Measurements from ENCODE around the gene DENND2D. TPM values are rescaled to one million over a fixed set of nuclear protein-coding genes. Genes with fewer than 3 reads are reported as not detected.
"Not testable (repeated sequence)": the region's sequence is repeated elsewhere in the genome, so short reads cannot be mapped to it uniquely, and the experiment has no call there.

The DENND2D gene
- total and polyA plus RNA-seq, 9 donors: 0.94 to 3.2 (median 1.3) TPM

DNA sequence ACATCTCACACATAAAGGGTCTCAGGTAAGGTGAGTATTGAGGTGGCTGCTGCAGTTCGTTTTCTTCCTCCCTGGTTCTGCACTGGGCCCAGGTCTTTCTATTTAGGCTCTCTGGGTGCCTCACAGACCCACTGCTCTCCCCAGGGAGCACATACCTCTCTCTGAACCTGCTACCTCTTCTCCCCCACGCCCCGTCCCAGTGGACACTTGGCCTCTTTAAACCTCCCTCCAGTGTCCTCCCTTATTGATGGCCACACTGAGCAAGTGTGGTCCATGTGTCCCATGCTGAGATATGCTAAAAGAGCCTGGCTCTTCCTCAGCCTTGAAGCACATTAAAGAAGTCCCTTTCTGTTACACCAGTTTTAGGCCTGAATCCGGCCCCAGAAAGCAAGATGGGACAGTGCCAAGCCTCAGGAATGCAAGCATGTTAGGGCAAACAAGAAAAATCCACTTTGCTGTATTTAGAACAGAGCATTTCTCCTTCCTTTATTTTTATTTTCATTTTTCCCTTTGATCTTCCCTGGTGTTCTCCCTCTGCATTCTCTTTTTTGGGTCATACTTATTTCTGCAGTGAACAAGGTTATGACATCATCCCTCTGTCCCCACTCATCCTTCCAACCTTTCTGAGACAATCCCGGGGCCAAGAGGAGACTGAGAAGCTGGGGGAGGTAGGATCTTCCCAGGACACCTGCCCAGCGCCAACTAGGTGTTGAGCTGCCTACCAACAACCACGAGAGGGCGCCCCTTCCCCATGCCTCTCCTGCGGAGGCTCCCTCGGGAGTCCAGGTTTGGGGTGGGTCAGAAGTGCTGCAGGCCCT lies 22.1 kb upstream of the DENND2D start:
- Histone ChIP-seq H3K36me3 (ENCODE audit: control insufficient read depth, insufficient read depth, low read length) (no peaks in the 10 kb centered on the region), H3K9me3 (replicated peaks; ENCODE audit: control insufficient read depth, low read depth, low read length) (no peaks in the 10 kb centered on the region), H3K4me3 (ENCODE audit: low read length) (no peak overlapping the region), H3K27me3 (ENCODE audit: control insufficient read depth, insufficient read depth, low read length) (no peaks in the 10 kb centered on the region), H3K4me1 (ENCODE audit: control insufficient read depth, insufficient read depth, low read length) (no peaks in the 10 kb centered on the region), H3K27ac (ENCODE audit: low read length) (no peak overlapping the region)
- 30% methylated on average over 7 of the region's 10 CpGs for WGBS (ENCODE audit: insufficient coverage)
- DNase-seq: peak; percentile 38

- H3K4me1 ChIP-seq (ENCODE audit: control insufficient read depth, insufficient read depth, low read length): no peaks in the 10 kb centered on the region
These were observed 21.3 kb upstream of the DENND2D start for GRCh38 chr1:111221633-111222291.

GRCh38 chr1:111221276-111221632 lies 20.8 kb upstream of the DENND2D start:
- Histone ChIP-seq H3K4me3 (ENCODE audit: low read length) (no peak overlapping the region), H3K27me3 (ENCODE audit: control insufficient read depth, insufficient read depth, low read length) (no peaks in the 10 kb centered on the region), H3K27ac (ENCODE audit: low read length) (no peak overlapping the region), H3K4me1 (ENCODE audit: control insufficient read depth, insufficient read depth, low read length) (no peaks in the 10 kb centered on the region), H3K36me3 (ENCODE audit: control insufficient read depth, insufficient read depth, low read length) (no peaks in the 10 kb centered on the region), H3K9me3 (replicated peaks; ENCODE audit: control insufficient read depth, low read depth, low read length) (no peaks in the 10 kb centered on the region)
- no CpG with 5 or more reads among the region's 2 CpGs for WGBS (ENCODE audit: insufficient coverage)
- DNase-seq: no peak

More at GRCh38 chr1:111221633-111222291, 21.3 kb upstream of the DENND2D start:
- WGBS (ENCODE audit: insufficient coverage): 14% methylated on average over 1 of the region's 5 CpGs
- DNase-seq: peak; percentile 50
- Histone ChIP-seq H3K36me3 (ENCODE audit: control insufficient read depth, insufficient read depth, low read length) (no peaks in the 10 kb centered on the region), H3K9me3 (replicated peaks; ENCODE audit: control insufficient read depth, low read depth, low read length) (no peaks in the 10 kb centered on the region), H3K4me3 (ENCODE audit: low read length) (no peak overlapping the region), H3K27ac (ENCODE audit: low read length) (no peak overlapping the region), H3K27me3 (ENCODE audit: control insufficient read depth, insufficient read depth, low read length) (no peaks in the 10 kb centered on the region)

DNA sequence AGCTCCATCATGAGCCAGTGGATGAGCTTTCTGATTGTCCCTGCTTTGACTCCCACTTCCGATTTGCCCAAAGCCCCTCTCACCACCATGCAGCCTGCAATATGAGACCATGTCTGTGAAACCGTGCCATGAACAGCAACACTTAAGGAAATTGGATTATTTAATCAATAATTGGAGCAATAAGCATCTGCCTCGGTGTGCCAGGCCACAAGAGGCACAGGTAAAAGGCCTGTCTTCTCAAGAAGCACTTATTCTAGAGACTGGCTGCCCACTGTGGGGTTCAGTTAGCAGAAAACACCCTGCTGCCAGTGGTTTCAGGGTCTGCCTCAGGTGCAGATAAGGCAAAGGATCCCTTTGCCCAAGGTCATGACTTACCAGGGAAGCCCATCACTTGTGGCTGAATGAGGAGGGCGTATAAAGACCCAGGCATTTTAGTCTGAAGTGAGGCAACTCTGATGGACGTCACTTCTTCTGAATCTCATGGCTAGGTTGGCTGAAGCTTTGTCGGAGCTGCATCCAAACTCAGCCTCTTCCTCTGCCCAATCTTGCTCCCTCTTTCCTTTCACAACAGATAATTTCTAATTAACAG lies 19.9 kb upstream of the DENND2D start:
- H3K36me3 ChIP-seq (ENCODE audit: control insufficient read depth, insufficient read depth, low read length): no peaks in the 10 kb centered on the region
- DNase-seq: no peak
- H3K4me3 ChIP-seq (ENCODE audit: low read length): no peak overlapping the region
- WGBS (ENCODE audit: insufficient coverage): 91% methylated on average over 4 of the region's 6 CpGs
- no peak overlapping the region for H3K27ac ChIP-seq (ENCODE audit: low read length)
- no peaks in the 10 kb centered on the region for H3K27me3 ChIP-seq (ENCODE audit: control insufficient read depth, insufficient read depth, low read length)
- H3K4me1 ChIP-seq (ENCODE audit: control insufficient read depth, insufficient read depth, low read length): no peaks in the 10 kb centered on the region
- H3K9me3 ChIP-seq (replicated peaks; ENCODE audit: control insufficient read depth, low read depth, low read length): no peaks in the 10 kb centered on the region

DNA sequence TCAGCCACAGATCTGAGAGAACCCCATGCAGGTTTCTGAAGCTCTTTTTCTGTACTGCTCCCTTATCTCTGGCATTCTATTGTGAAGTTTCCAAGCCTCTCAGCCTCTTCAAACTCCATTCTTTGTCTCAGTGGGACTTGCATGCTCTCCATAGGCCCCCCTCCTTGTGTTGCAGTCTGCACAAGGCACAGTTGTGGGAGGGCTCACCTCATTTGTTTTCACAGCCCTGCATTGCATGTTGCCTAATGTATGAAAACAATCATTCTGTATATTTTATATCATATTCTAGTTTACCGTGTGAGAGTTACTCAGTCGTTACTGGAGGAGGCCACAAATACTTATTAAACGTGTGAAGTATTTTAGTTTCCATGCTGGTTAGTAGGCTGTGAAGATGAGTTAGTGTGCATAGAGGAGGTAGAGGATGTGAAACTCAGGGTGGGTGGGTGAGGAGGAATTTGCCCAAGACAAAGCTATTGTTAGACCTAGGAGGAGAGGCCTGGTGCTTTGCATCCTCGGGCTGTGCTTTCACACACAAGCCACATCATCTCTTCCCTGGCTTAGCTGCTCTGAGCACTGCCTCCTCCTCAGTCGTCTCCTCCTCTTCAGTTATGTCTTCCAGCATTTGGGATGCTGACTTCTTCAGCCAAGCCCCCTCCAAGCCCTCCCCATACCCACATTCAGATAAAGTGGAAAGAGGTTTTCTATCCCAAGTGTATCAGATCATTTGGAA lies 19.3 kb upstream of the DENND2D start:
- Histone ChIP-seq H3K4me3 (ENCODE audit: low read length) (no peak overlapping the region), H3K9me3 (replicated peaks; ENCODE audit: control insufficient read depth, low read depth, low read length) (no peaks in the 10 kb centered on the region), H3K27me3 (ENCODE audit: control insufficient read depth, insufficient read depth, low read length) (no peaks in the 10 kb centered on the region), H3K27ac (ENCODE audit: low read length) (no peak overlapping the region), H3K36me3 (ENCODE audit: control insufficient read depth, insufficient read depth, low read length) (no peaks in the 10 kb centered on the region), H3K4me1 (ENCODE audit: control insufficient read depth, insufficient read depth, low read length) (no peaks in the 10 kb centered on the region)
- peak; percentile 32 for DNase-seq
- WGBS (ENCODE audit: insufficient coverage): 80% methylated on average over 2 of the region's 5 CpGs

GRCh38 chr1:111218701-111219556 lies 18.5 kb upstream of the DENND2D start:
- Histone ChIP-seq H3K4me1 (ENCODE audit: control insufficient read depth, insufficient read depth, low read length) (no peaks in the 10 kb centered on the region), H3K4me3 (ENCODE audit: low read length) (no peak overlapping the region), H3K9me3 (replicated peaks; ENCODE audit: control insufficient read depth, low read depth, low read length) (no peaks in the 10 kb centered on the region), H3K27me3 (ENCODE audit: control insufficient read depth, insufficient read depth, low read length) (no peaks in the 10 kb centered on the region), H3K36me3 (ENCODE audit: control insufficient read depth, insufficient read depth, low read length) (no peaks in the 10 kb centered on the region), H3K27ac (ENCODE audit: low read length) (no peak overlapping the region)
- WGBS (ENCODE audit: insufficient coverage): 100% methylated on average over 1 of the region's 8 CpGs
- DNase-seq: no peak

DNA sequence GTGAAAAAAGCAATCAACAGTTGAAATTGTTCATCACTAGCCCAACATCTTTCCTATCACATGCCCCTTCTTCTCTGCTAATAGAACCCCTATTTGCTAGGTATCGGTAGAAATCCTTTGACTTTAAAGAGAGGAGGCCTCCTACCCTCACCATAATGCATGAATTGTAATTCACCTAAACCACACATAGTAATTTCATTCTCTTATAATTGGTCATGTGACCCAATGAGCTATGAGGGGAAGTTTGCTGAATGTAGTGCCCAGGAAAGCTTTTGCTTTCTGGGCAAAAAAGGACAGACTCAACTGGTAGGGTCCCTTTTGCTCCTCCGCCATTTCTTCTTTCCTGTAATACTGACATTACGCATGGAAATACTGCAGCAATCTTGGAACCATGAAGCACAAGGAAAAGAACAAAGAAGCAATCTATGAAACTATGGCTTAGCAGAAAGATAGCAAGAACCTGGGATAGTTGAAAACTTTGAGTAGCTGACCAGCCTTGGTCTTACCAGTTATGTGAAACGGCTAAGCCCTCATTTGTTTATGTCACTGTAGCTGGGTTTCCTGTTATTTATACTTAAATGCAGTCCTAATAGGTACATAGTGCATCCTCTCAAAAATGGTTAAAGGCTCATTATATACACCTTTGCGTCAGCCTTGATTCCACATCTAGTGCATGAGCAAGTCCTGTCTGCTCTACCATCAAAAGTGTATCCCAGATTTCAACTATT lies 16.9 kb upstream of the DENND2D start:
- no peak for DNase-seq

DNA sequence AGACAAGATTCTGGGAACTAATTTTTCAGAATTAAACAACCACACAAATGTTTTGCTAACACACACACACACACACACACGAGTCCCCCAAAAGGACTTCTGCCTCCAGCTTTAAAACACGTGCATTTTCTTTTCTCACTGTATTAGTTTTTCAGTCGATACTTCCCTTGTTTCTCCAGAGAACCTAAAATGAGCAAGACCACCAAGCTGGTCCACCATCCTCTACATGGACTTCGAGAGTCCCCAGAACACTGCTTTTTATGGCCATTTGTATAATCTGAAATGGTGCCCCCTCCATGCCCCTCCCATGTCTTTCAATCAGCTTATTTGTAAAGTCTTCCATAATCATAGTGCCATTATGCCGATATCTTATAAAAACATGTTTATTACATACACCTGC lies 16.3 kb upstream of the DENND2D start:
- no peaks in the 10 kb centered on the region for H3K27me3 ChIP-seq (ENCODE audit: control insufficient read depth, insufficient read depth, low read length)
- H3K4me3 ChIP-seq (ENCODE audit: low read length): no peak overlapping the region
- H3K36me3 ChIP-seq (ENCODE audit: control insufficient read depth, insufficient read depth, low read length): no peaks in the 10 kb centered on the region
- H3K4me1 ChIP-seq (ENCODE audit: control insufficient read depth, insufficient read depth, low read length): no peaks in the 10 kb centered on the region
- H3K9me3 ChIP-seq (replicated peaks; ENCODE audit: control insufficient read depth, low read depth, low read length): no peaks in the 10 kb centered on the region
- no peak for DNase-seq
- no peak overlapping the region for H3K27ac ChIP-seq (ENCODE audit: low read length)
- 75% methylated on average over 3 of the region's 5 CpGs for WGBS (ENCODE audit: insufficient coverage)

More for the DNA sequence above, 16.9 kb upstream of the DENND2D start:
- no peaks in the 10 kb centered on the region for H3K27me3 ChIP-seq (ENCODE audit: control insufficient read depth, insufficient read depth, low read length)
- no peaks in the 10 kb centered on the region for H3K36me3 ChIP-seq (ENCODE audit: control insufficient read depth, insufficient read depth, low read length)
- H3K4me1 ChIP-seq (ENCODE audit: control insufficient read depth, insufficient read depth, low read length): no peaks in the 10 kb centered on the region
- no peak overlapping the region for H3K4me3 ChIP-seq (ENCODE audit: low read length)
- no peaks in the 10 kb centered on the region for H3K9me3 ChIP-seq (replicated peaks; ENCODE audit: control insufficient read depth, low read depth, low read length)
- H3K27ac ChIP-seq (ENCODE audit: low read length): no peak overlapping the region
- 100% methylated on average over 2 of the region's 5 CpGs for WGBS (ENCODE audit: insufficient coverage)

- WGBS (ENCODE audit: insufficient coverage): no CpG with 5 or more reads among the region's 2 CpGs
- H3K36me3 ChIP-seq (ENCODE audit: control insufficient read depth, insufficient read depth, low read length); H3K27me3 ChIP-seq (ENCODE audit: control insufficient read depth, insufficient read depth, low read length); H3K4me1 ChIP-seq (ENCODE audit: control insufficient read depth, insufficient read depth, low read length); H3K27ac ChIP-seq (ENCODE audit: low read length); H3K9me3 ChIP-seq (replicated peaks; ENCODE audit: control insufficient read depth, low read depth, low read length); DNase-seq; H3K4me3 ChIP-seq (ENCODE audit: low read length): not testable (repeated sequence)
These were observed 14.8 kb upstream of the DENND2D start for GRCh38 chr1:111215285-111215684.

Measured in muscle of leg (tissue), 11 donors.